Kidney (tissue), 14 donors: ENCODE measurements around the gene GINM1. TPM values are rescaled to one million over a fixed set of nuclear protein-coding genes. Genes with fewer than 3 reads are reported as not detected.

Experiments used
- DNase-seq, 5 donors: peaks; one replicate each; pipeline ENCODE4 v3.0.0-alpha.2; 2013 to 2020
- FAIRE-seq: peaks from 2 replicates; lab custom pipeline; 2012; peaks lifted over from hg19 to GRCh38; lab: Jason Lieb, UNC
- H3K27ac ChIP-seq, 2 donors: one replicate each; pipeline ENCODE4 v1.7.0; 2013; ENCODE audit warnings: low read depth in 2 of 2, low read length in 2 of 2, inconsistent platforms in 1 of 2
- H3K27me3 ChIP-seq: one replicate; pipeline ENCODE4 v1.7.1; 2013; ENCODE audit warnings: low read length, inconsistent platforms; ENCODE audit not compliant: control insufficient read depth, insufficient read depth
- H3K36me3 ChIP-seq, 3 donors: one replicate each; pipeline versions ENCODE4 v1.7.0 to v1.7.1; 2013; ENCODE audit warnings: low read length in 3 of 3, control low read depth in 1 of 3, inconsistent platforms in 1 of 3; ENCODE audit not compliant: insufficient read depth in 3 of 3, control insufficient read depth in 2 of 3
- H3K4me1 ChIP-seq, 3 donors: one replicate each; pipeline versions ENCODE4 v1.7.0 to v1.7.1; 2013; ENCODE audit warnings: low read length in 3 of 3, inconsistent platforms in 1 of 3, low read depth in 1 of 3; ENCODE audit not compliant: control insufficient read depth in 2 of 3, insufficient read depth in 2 of 3
- H3K4me3 ChIP-seq, 3 donors: one replicate each; pipeline versions ENCODE4 v1.7.0 to v1.8.1; 2013; ENCODE audit warnings: low read length in 3 of 3, control low read depth in 1 of 3, inconsistent platforms in 1 of 3
- H3K9ac ChIP-seq, 3 donors: one replicate each; pipeline versions ENCODE4 v1.7.0 to v1.7.1; 2013; ENCODE audit warnings: low read length in 3 of 3, control low read depth in 1 of 3, inconsistent platforms in 1 of 3
- H3K9me3 ChIP-seq, 3 donors: one replicate each; pipeline versions ENCODE4 v1.7.0 to v1.7.1; 2013; ENCODE audit warnings: low read length in 3 of 3, control low read depth in 1 of 3, inconsistent platforms in 1 of 3; ENCODE audit not compliant: control insufficient read depth in 2 of 3, insufficient read depth in 1 of 3
- CTCF ChIP-seq: IDR thresholded peaks from 3 replicates; pipeline ENCODE4 v1.5.1; 2012; ENCODE audit warnings: mild to moderate bottlenecking, moderate library complexity, borderline replicate concordance; ENCODE audit not compliant: insufficient read depth; ENCODE audit errors: extremely low read depth
- intact Hi-C: fragments of 100-400 bp; cut with DNase I; formaldehyde crosslinking; loops from one replicate; pipeline ENCODE4 v1.11.1; 2022
- polyA plus RNA-seq: library from polyadenylated mRNA; stranded (reverse); fragments of 350-450 nt; fragmentation: Illumina TruSeq; extraction: RNeasy Lipid Tissue Mini Kit (QIAGEN cat#74804); gene quantifications from one replicate; pipeline ENCODE4 v1.2.3, GENCODE V29; 2014; ENCODE audit warnings: low read depth, low replicate concordance; ENCODE audit not compliant: insufficient read depth
- total RNA-seq: library from RNA; stranded (reverse); fragmentation: NEBNext Ultra II Directional; extraction: Animal tissue kit (Norgen Biotek cat#: 25700); gene quantifications from one replicate; pipeline ENCODE4 v1.2.1, GENCODE V29; 2021
- donor health status: control.
- donor health status: control.
- donor health status: control.
- donor health status: control.
- donor health status: control.
- donor health status: DM: yes; HTN: yes; CAD: no.
- donor health status: Normal renal cell carcinoma (clear cell type).

The GINM1 gene
- total and polyA plus RNA-seq, 2 donors from 2014 or later = 58.9 to 81.7 TPM

DNA sequence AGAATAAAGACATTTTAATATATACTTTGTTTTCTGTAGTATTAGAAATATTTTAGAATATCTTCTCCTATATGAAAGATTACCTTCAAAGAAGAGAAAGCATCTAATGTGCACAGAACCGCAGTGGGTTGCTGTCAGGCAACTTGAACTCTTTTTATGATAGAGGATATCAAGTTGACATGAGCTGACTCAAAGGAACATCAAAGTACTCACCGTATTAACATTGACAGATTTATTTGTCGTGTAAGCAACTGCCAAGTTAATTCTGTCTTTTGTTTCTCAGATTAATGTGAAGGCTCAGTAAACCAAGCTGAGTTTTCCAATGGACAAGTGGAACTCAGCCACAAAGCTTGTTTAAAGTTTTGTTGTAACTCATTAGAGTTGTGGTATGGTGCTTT lies 2.2 kb upstream of the GINM1 start:
- Histone ChIP-seq H3K36me3 (no peaks in the 10 kb centered on the region), H3K27ac (no peak overlapping the region), H3K4me3 (no peak overlapping the region), H3K27me3 (no peaks in the 10 kb centered on the region), H3K4me1 (peaks cover 0 to 3% (median 0%) of the 10 kb centered on the region in 3 donors), H3K9me3 (no peaks in the 10 kb centered on the region), H3K9ac (no peak overlapping the region)
- TF ChIP-seq CTCF = no peak
- peak in 2 of 5 donors; percentile 54 to 55 for DNase-seq
- intact Hi-C loops = no loop called here
- no peak for FAIRE-seq

DNA sequence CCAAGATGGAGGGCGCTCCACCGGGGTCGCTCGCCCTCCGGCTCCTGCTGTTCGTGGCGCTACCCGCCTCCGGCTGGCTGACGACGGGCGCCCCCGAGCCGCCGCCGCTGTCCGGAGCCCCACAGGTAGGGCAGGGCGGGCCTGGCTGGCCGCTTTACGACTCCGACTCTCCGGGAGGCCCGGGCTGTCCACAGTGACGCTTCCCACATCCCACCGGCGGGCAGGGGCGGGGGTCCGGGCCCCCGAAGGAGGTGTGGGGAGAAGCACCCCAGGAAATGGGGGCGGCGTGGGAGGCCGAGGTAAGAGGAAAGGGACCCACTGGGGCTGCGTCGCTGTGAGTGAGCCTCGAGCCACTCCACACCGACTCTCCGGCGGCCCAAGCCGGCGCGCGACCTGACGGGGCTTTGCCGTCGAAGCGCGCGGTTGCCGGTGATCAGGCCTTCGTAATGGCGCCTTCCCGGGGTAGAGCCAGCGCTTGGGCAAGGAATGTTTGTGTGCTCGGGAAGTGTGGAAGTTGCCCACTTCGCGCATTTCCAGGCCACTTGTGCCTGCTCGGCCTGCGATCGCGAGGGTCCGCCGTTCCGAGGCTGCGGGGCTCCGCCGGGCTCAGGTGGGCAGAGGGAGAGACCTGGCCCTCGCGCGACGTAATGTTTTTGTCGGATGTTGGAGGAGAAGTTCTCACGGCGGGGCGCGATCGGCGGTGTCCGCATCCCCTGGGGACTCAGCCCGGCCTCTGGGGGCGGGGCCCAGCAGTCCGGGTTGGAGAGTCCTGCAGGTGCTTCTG lies 427 bp downstream of the GINM1 start:
- Histone ChIP-seq H3K27ac (peak overlapping the region; percentile 91 to 94), H3K9me3 (no peaks in the 10 kb centered on the region), H3K4me3 (peak overlapping the region; percentile 73 to 86 (median 83)), H3K9ac (peak overlapping the region; percentile 58 to 84 (median 80)), H3K4me1 (peaks cover 0 to 3% (median 0%) of the 10 kb centered on the region in 3 donors), H3K27me3 (no peaks in the 10 kb centered on the region), H3K36me3 (no peaks in the 10 kb centered on the region)
- intact Hi-C loops = no loop called here
- DNase-seq = peak; percentile 74 to 90 (median 83)
- no peak for FAIRE-seq
- no peak for TF ChIP-seq CTCF

DNA sequence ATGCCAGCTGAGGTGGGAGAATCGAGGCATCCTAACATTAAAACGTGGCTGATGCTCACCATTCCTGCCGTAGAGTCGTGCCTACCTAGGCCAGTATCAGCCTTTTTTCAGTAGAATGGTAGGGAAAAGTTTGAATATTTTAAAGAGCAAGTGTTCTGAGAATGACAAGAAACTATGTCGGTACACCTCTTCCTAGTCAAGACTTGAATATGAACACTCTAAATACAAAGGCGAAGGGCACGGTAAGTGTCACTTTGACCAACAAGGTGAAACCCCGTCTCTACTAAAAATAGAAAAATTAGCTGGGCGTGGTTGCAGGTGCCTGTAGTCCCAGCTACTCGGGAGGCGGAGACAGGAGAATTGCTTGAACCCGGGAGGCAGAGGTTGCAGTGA lies 1.0 kb downstream of the GINM1 start:
- Histone ChIP-seq H3K9ac (peak overlapping the region; percentile 58 to 84 (median 80)), H3K4me3 (peak overlapping the region; percentile 73 to 86 (median 83)), H3K36me3 (no peaks in the 10 kb centered on the region), H3K27me3 (no peaks in the 10 kb centered on the region), H3K9me3 (no peaks in the 10 kb centered on the region), H3K4me1 (peaks cover 0 to 3% (median 0%) of the 10 kb centered on the region in 3 donors), H3K27ac (peak overlapping the region; percentile 91 to 94)
- TF ChIP-seq CTCF = peak; percentile 1
- FAIRE-seq = no peak
- intact Hi-C loops = no loop called here
- DNase-seq = no peak
